HG03045 (cell line): ENCODE results near the gene HSDL2.
"Not testable (repeated sequence)": the region's sequence is repeated elsewhere in the genome, so short reads cannot be mapped to it uniquely, and the experiment has no call there.

Experiments used
- ATAC-seq: cut with Tn5 transposase; IDR thresholded peaks from one replicate; pipeline ENCODE4 v1.9.1; 2021; ENCODE audit warnings: mild to moderate bottlenecking, moderate library complexity; ENCODE audit not compliant: unreplicated experiment

Gene HSDL2

GRCh38 chr9:112393146-112393545, 13.2 kb downstream of the HSDL2 start:
- not testable (repeated sequence) for ATAC-seq

- no peak for ATAC-seq
These were observed 16.5 kb downstream of the HSDL2 start for GRCh38 chr9:112396416-112396815.

GRCh38 chr9:112396872-112397271, 17.0 kb downstream of the HSDL2 start:
- ATAC-seq, result no peak

- no peak for ATAC-seq
These were observed 21.4 kb downstream of the HSDL2 start for GRCh38 chr9:112401175-112401815.

- ATAC-seq, result no peak
These were observed 23.8 kb downstream of the HSDL2 start for GRCh38 chr9:112403614-112404201.

GRCh38 chr9:112404508-112404932, 24.6 kb downstream of the HSDL2 start:
- ATAC-seq, result no peak

GRCh38 chr9:112408275-112408674, 28.4 kb downstream of the HSDL2 start:
- ATAC-seq, result no peak

DNA sequence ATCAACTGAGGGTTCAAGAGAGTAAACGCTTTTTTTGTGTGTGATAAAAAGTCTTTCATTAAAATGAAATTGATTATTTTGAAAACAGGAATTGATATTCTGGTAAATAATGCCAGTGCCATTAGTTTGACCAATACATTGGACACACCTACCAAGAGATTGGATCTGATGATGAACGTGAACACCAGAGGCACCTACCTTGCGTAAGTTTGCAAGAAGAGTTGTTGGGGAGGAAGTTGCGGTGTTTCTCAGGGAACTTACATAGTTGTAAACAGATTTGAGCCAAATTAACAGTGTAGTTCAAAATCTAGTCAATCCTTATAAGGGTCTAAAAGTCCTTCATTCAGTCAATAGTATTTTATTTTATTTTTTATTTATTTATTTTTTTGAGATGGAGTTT, 28.9 kb downstream of the HSDL2 start:
- no peak for ATAC-seq

GRCh38 chr9:112409758-112410157, 29.9 kb downstream of the HSDL2 start:
- no peak for ATAC-seq

DNA sequence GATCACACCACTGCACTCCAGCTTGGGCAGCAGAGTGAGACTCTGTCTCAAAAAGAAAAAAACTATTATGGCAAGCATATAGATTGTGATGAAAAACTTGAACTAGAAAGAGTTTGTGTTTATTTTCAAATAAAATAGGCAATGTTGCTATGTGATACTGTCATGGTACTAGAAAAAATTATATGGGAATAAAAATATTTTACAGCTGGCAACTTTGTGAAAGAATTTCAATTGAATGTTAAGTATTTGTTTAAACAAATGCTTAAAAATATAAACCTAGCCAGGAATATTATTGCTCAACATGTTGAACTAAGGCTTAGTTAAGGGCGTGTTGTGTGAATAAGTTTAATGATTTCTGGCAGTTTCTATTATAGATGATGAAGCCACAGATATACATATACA, 31.7 kb downstream of the HSDL2 start:
- ATAC-seq, result no peak

GRCh38 chr9:112413728-112414127, 33.8 kb downstream of the HSDL2 start:
- not testable (repeated sequence) for ATAC-seq

DNA sequence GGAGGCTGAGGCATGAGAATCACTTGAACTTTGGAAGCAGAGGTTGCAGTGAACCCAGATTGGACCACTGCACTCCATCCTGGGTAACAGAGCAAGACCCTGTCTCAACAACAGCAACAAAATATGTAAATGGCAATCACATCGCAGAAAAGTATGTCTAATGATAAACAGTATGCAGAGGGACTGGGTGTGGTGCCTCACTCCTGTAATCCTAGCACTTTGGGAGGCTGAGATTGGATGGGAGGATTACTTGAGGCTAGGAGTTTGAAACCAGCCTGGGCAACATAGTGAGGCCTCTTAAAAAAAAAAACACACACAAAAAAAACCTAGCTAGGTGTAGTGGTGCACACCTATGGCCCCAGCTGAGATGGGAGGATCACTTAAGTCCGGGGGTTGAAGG, 40.3 kb downstream of the HSDL2 start:
- ATAC-seq, result no peak

- no peak for ATAC-seq
These were observed 41.9 kb downstream of the HSDL2 start for GRCh38 chr9:112421771-112422222.

DNA sequence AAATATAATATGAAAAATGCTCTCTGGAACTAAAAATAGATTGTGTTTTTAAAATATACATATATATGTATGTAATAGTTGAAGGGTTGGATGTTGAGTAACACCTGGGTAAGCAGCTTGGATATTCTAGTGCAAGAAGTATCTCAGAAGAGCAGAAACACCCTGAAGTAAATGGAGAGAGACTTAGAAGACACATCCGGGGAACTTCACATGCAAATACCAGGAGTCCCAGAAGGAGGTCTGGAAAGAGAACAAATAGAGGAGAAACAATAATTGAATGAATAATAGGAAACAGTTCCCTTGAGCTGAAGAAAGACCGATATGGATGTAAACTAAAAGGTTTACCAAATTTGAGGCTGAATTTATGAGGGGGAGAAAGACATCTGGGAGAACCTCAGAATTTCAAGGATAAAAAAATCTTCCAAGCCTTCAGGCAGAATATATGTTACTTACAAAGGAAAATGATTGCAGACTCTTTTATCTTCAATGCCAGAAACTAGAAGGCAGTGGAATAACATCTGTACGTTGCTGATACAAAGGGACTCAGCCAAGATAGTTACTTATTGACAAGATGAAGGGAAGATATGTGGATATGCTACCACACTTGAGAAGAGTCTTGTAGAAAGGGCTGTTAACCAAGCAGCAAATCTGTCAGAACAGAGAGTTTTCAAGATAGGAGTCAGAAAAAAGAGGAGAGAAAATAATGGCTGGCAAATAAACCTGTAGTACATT, 42.7 kb downstream of the HSDL2 start:
- ATAC-seq, result no peak

GRCh38 chr9:112430006-112430522, 50.2 kb downstream of the HSDL2 start:
- ATAC-seq, result no peak

GRCh38 chr9:112433499-112434392, 53.8 kb downstream of the HSDL2 start:
- no peak for ATAC-seq

DNA sequence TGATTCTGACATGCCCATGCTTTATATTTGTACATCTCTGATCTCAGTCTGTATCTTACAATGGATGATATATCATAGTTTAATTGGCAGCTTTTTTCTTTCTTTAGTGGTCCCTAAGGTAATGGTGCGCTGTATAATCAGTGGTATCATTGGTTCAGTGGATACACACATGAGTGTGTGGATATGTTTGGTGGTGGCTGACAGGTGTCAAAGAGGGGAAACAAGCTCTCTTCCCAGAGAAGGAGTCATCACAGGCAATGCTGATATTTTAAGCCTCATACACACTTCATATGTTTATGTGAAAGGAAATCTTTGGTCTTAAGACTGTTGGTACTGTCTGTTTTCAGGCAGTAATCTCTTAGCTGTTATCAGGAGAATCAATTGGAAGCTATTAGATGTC, 54.6 kb downstream of the HSDL2 start:
- ATAC-seq, result no peak

GRCh38 chr9:112437406-112437805, 57.5 kb downstream of the HSDL2 start:
- ATAC-seq, result no peak

GRCh38 chr9:112439171-112439570, 59.3 kb downstream of the HSDL2 start:
- no peak for ATAC-seq

- no peak for ATAC-seq
These were observed 59.9 kb downstream of the HSDL2 start for GRCh38 chr9:112439825-112440224.

DNA sequence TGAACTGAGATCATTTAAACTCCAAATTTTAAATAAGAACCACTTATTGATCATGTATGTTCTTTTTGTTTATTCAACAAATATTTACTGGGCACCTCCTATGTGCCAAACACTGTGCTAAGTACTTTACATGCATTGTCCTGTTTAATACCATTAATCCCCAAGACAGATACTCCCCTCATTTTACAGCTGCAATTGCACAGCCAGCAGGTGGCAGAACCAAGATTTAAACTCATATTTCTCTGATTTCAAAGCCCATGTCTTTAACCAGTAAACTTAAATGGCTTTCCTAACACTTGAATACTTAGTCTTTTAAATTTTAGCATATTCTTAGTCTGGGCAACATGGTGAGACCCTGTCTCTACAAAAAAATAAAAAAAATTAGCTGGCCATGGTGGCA, 63.3 kb downstream of the HSDL2 start:
- ATAC-seq, result no peak
